OCI-M1 (cell line): ENCODE results near the gene RNF115.
A peak's percentile ranks its signal among the peaks of the same experiment; 100 is the strongest.
"Not testable (repeated sequence)": the region's sequence is repeated elsewhere in the genome, so short reads cannot be mapped to it uniquely, and the experiment has no call there.

Source experiments
- DNase-seq: peaks from one replicate; lab custom pipeline; 2025; lab: John Stamatoyannopoulos, UW

Gene RNF115

DNA sequence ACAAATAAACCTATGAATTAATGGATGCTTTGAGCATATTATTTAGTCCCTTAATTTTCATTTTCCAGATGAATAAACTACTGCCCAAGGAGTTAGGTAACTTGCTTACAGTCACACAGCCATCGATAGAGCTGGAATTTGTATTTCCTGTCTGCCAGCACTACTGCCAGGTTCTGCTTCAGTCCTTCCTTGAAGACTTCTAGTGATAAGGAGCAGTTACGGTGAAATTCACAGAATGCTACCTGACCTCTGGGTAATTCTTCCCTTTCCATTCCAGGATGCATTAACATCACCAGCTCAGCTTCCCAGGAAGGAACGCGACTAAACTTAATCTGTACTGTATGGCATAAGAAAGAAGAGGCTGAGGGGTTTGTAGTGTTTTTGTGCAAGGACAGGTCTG, 93.4 kb downstream of the RNF115 start:
- no peak for DNase-seq

DNA sequence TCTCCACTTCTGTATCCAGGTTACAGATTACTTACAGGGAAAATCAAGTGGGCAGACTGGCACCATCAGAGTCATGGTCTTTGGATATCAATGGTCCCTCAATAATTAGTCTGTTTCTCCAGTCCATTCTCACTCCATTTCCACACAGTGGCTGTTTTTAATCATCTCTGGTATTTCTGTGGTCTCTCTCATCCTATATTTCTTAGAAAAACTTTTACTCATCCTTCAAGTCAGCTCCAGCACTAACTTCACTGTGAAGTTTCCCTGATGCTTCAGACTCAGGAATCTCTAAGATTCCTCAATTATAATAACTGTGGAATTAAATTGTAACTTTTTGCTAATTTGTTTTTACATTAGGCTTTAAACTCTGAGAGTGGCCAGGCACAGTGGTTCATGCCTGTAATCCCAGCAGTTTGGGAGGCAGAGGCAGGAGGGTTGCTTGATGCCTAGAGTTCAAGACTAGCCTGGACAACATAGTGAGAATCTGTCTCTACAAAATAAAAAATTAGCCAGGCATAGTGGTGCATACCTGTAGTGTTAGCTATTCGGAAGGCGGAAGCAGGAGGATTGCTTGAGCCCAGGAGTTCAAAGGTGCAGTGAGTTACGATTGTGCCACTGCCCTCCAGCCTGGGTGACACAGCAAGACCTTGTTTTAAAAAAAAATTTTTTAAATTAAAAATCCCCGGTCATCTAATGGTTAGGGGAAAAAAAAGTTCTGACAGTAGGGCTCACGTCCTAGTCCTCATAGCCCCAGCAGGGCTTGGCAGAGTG, 94.0 kb downstream of the RNF115 start:
- no peak for DNase-seq

DNA sequence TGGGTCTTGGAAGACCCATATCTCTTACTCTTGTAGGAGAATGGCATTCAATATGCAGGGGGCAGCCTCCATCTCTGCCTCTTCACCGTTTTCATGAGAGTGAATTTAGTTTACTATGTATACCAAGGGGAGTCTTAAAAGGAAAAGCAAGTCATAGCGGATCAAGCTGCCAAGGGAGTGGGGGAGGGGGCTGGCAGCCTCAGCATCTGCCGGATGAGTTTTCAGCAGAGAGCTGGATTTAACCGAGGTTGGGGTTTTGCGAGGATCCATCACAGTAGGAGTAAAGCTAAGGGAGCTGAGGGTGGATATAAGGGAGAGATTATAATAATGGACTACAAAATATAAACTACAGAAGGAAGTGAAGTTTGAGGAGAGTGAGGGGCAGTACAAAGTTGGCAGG, 94.7 kb downstream of the RNF115 start:
- DNase-seq, result no peak

DNA sequence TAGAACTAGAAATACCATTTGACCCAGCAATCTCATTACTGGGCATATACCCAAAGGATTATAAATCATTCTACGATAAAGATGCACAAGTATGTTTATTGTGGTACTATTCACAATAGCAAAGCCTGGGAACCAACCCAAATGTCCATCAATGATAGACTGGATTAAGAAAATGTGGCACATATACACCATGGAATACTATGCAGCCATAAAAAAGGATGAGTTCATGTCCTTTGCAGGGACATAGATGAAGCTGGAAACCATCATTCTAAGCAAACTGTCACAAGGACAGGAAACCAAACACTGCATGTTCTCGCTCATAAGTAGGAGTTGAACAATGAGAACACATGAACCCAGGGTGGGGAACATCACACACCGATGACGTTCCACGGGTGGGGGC, 97.7 kb downstream of the RNF115 start:
- DNase-seq, result not testable (repeated sequence)

DNA sequence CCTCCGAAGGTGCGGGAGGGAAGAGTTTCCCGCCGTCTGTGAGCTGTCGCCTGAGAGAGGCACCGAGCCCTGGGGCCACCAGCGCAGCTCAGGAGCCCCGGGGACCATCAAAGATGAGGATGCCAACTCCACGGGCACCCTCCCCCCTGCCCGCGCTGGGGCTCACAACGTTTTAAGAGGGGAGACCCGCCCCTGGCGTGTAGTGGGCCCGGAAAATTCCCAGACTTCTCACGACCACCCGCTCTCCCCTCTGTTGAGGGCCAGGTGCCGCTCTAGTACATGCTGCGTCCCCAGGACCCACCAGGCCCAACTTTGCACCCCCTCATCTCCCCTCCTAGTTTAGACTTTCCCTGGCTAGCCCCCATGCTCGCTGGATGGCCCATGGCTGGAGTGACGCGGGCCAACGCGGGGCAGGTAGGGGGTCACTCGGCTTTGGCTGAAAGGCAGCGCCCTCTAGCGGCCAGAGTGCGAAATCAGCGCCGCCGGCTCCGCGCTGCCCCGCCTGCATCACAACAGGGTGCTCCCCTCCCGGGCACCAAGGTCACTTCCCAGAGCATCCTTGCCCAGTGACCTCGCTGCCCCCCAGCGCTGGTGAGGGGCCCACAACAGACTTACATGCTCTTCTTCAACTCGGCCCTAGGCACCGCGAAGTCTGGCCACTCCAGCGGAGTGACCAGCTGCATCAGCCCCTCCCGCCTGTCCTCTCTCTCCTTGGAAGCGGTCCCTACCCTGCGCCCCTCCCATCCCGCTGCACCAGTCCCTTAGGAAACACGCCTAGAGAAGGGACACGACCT, 102.8 kb downstream of the RNF115 start:
- DNase-seq, result peak; percentile 80

DNA sequence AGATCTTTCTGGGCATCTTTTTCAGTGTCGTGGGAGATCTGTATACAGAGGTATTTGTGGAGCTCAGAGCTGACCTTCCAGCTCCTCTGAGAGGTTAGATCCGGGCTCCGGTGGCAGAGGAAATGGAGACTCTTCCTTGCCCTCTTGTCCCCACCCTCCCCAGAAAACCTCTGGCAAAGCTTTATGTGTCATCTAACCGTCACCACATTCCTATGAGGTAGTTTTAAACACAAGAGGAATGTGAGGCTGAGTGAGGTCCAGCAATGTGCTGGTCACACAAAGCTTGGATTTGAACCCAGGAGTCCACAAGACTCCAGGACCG, 103.4 kb downstream of the RNF115 start:
- no peak for DNase-seq

DNA sequence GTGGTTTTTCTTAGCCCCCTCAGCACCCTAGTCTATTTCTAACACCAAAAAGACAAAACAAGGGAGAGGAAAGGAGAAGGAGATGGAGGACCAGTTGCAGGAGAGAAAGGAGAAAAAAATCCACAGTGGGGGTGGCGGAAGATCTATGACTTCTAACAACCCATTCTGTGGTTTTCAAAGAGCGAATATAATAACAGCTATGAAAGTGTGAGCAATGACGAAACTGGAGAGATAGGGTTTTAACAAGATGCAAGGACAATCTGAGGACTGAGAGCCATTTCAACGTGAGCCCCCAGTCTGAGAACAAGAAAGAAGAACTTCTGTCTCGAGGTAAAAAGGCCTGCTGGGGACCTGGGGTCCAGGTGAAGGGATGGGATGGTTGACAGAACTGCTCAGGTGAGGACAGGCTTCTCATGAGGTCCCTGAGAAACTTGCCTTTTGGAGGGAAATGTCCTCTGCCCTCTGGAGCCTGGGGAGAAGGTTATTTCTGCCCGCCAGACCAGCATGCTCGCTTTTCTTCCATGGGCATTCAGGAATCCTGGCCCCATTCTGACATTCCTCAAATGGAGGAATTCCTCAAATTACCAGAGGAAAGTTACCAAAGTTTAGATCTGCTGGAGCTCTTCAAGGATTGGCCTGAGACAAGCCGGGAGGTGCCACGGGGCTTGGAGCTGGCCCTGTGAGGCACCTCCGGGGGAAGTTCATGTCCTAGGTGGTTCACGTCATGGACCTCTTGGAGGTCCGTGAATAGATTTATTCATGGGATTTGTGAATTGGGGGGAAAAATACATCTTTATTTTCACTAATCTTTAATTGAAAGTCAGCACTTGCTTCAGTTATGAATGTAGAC, 104.4 kb downstream of the RNF115 start, which contains the start of gene CD160:
Gene CD160 (plus strand): TSS at position 270 of the 850 bp plus-strand sequence. CDS start 8,829 bp downstream, outside the sequence.
- DNase-seq, result no peak

DNA sequence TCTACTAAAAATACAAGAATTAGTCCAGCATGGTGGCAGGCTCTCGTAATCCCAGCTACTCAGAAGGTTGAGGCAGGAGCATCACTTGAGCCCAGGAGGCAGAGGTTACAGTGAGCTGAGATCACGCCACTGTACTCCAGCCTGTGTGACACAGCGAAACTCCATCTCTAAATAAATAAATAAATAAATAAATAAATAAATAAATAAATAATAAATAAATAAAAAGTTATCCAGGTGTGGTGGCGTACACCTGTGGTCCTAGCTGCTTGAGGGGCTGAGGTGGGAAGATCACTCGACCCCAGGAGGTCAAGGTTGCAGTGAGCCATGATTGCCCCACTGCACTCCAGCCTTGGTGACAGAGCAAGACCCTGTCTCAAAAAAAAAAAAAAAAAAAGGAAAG, 105.4 kb downstream of the RNF115 start:
- DNase-seq, result not testable (repeated sequence)

DNA sequence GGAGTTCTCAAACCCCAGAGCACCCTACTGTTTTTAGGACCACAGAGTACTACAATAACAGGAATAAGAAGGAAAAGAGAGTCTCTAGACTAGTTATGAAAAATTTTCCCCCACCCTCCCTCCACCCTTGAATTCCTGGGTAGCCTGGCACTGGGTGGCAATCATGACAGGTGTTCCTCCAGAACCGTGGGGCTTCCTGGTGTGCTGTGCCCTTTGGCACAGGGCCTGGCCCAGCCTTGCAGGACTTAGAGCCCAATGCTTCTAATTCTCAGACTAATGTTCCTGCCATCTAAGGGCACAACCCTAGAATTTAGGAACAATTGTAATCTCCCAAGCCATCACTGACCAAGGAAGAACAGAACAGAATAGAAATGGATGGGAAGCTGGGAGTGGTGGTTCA, 106.1 kb downstream of the RNF115 start:
- no peak for DNase-seq

DNA sequence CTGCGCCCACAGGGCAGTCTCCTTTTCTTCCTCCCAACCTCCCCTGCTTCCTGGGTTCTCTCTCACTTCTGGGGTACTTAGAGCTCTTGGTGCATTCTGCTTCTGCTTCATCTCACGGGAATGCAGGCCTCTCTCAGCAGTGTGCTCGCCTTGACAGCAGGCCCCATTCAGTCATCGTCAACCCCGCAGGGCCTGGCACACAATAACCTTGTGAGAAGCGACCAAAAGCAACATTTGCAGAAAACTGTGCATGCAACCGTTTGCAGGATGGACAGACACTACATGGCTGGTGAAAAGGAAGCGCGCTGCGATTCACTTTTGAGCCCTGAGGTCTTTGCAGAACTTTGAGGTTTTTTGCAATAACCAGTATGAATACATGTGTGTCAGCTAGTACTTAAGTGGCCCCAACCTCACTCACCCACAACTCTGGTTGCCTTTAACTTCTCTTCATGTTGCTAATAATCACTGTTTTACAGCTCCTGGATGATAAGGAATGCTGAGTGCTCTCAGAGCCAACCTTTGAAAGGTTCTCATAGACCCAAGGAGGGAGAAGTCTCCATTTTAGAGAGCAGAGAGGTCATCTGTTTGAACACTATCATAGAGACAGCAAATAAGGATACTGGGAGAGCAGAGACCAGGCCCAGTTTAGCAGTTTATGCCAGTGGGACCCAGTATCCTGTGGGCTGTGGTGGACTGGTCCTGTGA, 107.1 kb downstream of the RNF115 start:
- no peak for DNase-seq

DNA sequence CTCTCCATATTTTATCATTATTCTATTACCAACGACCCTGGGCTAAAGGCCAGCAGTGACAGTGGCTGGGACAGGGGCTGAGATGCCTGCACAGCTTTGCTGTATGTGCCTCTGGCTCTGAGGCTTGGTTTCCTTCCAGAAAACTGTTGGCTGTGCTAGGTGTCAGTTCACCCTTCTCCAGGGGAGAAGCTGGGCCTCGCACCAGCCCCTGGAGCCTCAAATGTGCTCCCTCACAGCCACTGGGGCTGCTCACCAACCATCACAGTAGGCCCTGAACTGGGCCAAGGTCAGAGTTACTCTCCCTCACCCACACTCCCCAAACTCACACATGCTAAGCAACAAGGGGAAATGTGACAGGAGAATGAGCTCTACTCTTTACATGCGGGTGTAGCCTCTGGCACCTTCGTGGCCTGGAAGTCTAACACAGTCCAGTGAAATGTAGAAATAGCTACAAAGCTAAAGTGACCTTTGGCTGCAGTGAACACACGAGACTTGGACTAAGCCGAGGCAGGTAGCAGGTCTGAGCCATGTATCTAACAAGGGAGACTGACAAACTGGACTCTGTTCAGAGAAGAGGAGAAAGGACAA, 109.3 kb downstream of the RNF115 start:
- no peak for DNase-seq

DNA sequence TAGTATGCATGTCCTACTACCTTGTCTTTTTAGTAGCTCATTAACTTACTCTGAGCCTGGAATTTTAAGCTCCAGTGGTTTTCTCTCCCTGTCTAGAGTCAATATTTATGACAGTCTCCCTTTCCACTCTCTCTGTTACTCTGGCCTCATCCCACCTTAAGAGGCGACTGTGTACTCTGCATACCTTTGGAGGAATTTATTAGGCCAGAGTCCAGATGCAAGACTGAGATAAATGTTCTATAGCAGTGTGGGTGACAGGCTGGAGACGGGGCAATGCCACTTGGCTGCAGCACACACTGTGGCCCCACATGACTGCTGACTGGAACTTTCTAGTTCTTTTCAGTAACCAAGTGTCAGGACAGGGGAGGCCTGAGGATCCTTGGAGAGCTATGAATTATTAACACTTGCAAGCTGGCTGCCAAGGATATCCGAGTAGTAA, 112.7 kb downstream of the RNF115 start:
- no peak for DNase-seq

DNA sequence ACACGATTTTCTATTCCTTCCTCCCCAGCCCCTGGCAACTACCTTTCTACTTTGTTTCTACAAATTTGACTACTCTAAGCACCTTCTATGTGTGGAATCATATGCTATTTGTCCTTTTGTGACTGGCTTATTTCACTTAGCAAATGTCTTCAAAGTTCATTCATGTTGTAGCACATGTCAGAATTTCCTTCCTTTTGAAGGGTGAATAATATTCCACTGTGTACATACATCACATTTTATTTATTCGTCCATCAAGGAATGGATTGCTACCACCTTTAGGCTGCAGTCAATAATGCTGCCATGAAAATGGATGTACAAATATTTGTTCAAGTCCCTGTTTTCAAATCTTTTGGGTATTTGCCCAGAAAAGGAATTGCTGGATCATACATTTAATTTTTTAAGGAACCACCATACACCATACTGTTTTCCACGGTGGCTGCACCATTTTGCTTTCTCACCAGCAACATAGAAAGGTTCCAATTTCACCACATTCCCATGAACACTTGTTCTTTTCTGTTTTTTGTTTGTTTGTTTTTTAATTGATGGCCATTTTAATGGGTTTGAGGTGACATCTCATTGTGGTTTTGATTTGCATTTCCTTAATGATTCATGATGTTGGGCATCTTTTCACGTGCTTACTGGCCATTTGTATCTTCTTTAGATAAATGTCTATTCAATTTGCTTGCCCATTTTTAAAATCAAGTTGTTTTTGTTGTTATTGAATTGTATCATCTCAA, 113.4 kb downstream of the RNF115 start:
- no peak for DNase-seq

DNA sequence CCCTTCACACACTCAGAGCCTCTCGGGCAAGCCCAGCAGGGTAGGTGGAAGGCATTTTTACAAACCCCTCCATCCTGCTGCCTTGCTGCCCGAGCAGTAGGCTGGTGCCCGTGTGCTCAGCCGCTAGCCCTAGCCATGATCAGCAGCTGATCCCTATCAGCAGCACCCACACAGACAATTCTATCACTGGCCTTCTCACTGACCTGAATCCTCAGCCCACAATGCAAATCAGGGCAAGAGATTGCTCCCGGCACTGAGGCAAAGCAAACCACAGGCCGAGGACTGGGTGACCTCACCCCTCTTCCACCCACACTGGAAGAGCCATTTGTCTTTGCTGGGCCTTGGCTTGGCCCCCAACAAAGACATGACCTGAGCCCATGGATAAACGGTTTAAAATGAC, 115.8 kb downstream of the RNF115 start:
- peak; percentile 72 for DNase-seq

DNA sequence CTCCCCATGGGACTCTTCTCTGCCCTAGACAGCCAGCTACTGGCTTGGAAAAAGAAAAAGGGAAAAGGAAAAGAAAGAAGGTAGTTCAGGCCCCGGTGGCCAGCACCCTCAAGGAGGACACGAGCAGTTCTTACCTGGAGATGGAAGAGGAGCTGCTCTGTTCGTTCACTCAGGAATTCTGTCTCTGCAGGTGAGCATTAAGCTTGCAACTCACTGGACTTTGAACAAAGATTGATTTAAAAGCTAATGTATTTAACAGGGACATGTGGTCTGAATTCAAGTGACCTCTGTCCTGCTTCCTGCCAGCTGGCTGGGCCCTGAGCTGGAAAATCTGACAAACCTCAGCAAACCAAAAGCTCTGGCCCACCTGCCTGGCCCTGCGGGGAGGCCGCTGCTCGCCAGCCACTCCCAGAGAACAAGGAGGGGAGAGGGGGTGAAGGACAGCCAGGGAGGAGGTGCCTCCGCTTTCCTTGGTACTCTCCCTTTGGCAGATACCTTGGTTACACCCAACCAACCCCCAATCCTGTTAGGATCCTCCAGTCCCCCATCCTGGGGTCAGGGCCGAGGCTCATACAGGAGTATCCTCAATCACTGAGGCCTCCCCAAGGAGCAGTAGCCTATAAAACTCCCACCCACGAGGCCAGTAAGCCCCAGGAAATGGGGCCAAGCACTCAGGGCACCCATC, 116.6 kb downstream of the RNF115 start, which contains the start of gene PDZK1:
Gene PDZK1 (minus strand): TSS at position 186 of the 685 bp plus-strand sequence. CDS start 19,347 bp downstream, outside the sequence.
- no peak for DNase-seq

DNA sequence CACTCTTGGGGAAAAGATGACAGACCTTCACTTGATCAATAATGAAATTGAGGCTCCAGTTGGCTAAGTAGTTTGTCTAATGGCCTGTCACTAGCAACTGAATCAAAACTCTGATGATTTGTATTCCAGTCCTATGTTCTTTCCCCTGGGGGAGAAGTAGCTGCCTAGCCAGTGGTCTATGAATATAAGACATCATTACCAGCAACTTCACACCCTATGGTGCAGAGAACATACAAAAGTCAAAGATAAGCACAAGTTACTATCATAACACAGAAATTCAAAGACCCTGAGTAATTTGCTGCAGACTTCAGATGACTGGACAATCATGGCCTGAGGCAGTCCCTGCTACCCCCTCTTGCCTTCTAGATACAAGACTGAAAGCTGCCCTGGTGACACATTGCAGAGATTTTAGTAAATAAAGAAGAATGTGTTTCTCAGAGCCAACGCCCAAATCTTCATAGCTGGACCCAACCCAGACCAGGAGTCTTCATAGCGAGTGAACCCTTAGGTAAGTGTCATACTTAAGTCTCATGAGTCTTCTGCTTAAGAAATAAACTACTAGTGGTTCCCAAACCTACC, 117.7 kb downstream of the RNF115 start:
- no peak for DNase-seq

DNA sequence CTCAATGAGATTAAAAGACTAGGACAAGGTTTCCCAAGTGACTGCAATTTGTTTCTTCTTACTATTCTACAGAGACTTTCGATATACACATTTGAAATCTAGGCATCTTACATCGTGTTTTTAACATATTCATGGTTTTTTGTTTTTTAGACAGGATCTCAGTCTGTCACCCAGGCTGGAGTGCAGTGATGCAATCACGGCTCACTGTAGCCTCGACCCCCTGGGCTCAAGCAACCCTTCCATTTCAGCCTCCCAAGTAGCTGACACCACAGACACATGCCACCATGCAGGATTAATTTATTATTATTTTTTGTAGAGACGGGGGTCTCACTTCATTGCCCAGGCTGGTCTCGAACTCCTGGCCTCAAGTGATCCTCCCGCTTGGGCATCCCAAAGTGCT, 118.3 kb downstream of the RNF115 start:
- DNase-seq, result no peak

DNA sequence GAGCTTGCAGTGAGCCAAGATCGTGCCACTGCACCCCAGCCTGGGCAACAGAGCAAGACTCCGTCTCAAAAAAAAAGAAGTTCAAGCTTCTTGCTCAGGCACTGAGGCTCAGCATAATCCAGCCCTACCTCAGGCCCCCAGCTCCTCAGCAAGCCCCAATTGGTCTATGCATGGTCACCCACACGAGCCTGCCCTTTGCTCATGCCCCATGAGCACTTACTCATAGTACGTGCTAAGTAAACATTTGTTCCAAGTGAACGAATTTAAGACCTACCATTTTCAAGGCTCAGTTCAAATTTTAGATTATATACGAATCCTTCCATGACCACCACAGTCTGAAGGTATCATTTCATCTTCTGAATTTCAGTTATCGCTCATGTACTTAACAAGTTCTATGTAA, 121.1 kb downstream of the RNF115 start:
- DNase-seq, result no peak

DNA sequence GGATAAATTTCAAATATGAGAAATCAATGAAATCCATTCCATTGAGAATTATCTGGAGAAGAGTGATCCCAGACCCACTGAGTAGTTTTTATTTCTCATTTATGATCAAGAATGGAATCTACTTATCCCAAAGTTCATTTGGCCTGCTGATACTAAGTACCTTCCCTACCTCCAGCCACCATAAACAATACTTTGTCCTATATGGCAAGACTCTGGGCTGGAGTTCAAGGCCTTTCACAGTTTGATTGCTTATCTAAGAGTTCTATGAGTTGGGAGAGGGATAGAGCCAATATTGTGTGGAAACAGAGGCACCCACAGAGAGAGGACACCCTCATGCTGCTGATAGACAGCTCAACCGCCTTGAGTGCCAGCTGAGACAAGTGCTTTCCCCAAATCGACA, 121.8 kb downstream of the RNF115 start:
- no peak for DNase-seq
